GM18498 (cell line): ENCODE measurements around the gene TIGD1.
"Not testable (repeated sequence)": the region's sequence is repeated elsewhere in the genome, so short reads cannot be mapped to it uniquely, and the experiment has no call there.

Experiments
- ATAC-seq: cut with Tn5 transposase; IDR thresholded peaks from one replicate; pipeline ENCODE4 v1.9.1; 2021; ENCODE audit warnings: mild to moderate bottlenecking, moderate library complexity; ENCODE audit not compliant: unreplicated experiment

Gene TIGD1

DNA sequence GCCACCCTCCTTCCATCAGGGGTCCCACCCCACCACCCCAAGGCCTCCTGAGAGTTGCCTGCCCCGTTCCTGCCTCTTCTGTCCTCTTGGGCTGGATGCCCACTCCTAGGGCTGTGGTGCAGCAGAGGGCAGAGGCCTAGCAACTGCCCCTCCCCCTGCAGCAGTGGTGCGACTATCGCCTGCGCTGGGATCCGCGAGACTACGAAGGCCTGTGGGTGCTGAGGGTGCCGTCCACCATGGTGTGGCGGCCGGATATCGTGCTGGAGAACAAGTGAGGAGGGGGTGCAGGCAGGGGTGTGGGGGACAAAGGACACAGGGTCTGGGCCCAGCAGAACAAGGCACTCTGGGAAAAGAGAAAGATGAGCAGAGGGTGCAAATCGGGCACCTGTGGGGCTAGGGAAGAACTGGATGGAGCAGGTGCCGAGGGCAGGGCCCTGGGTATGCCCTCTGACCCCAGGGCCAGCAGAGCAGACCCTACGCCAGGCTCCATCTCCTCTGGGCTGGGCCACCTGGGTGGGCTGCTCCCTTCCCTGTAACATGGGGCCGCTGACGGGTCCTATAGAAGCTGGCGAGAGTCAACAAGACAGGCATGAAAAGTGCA lies 9.8 kb downstream of the TIGD1 start:
- no peak for ATAC-seq

DNA sequence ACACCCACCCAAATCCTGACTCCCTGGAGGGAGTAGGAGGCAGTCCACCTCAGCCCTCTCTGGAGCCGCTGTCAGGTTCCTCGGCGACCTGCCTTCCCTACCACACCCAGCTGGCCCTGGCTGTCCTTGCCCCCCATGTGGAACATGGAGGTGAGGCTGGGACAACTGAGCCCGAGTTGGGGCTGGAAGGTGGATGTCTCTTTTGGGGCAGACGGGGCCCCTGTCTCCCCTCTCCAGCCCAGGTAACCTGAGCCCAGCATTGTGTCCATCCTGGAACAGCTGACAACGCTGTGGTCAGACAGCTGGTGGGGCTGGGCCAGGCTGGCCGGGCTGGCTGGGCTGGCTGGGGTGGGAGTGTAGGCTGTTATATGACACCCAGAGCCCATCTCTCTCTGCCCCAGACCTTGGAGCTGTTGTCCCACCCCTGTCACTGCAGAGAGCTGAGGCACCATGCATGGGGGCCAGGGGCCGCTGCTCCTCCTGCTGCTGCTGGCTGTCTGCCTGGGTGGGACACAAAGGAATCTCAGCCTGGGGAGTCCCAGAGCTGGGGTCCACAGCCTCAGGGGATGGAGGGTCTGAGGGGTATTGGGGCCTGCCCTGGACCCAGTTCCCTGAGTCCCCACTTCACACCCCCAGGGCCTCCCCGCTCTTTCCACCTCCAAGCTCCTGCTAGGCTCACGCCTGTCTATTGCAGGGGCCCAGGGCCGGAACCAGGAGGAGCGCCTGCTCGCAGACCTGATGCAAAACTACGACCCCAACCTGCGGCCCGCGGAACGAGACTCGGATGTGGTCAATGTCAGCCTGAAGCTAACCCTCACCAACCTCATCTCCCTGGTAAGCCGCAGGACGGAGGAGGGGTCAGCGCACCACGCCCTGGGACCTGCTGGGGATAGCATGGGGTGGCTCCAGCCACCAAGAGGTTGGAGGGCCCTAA lies 10.8 kb downstream of the TIGD1 start, which contains the start of gene CHRNG:
TSS of gene CHRNG (plus strand) at position 395 of the 934 bp plus-strand sequence. CDS start at position 451, 56 bp downstream.
- no peak for ATAC-seq

DNA sequence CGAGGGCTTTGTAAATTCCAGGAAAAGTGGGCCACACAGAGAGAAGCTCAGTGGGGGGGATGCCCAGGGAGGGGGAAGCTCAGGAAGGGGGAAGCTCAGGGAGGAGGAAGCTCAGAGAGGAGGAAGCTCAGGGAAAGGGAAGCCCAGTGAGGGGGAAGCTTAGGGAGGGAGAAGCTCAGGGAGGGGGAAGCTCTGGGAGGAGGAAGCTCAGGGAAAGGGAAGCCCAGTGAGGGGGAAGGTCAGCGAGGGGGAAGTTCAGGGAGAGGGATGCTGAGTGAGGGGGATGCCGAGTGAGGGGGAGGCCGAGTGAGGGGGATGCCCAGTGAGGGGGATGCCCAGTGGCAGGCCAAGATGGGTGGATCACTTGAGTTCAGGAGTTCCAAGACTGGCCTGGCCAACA lies 11.7 kb downstream of the TIGD1 start:
- ATAC-seq: no peak

DNA sequence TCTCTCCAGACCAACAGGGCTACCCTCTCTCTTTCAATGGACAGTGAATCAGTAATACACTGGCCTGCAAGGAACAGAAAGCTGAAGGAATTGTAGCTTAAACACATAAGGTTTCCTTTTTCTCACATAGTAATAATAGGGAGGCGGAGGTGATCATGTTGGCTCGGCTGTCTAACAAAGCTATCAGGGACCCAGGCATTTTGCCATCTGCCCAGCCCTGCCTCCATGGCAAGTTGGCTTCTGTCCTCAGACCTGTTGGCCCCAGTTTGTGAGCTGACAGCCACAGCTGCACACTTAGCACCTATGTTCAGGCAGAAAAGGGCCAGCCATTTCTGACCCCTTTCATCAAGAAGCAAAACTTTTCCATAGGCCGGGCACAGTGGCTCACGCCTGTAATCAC lies 12.9 kb downstream of the TIGD1 start:
- ATAC-seq: no peak

DNA sequence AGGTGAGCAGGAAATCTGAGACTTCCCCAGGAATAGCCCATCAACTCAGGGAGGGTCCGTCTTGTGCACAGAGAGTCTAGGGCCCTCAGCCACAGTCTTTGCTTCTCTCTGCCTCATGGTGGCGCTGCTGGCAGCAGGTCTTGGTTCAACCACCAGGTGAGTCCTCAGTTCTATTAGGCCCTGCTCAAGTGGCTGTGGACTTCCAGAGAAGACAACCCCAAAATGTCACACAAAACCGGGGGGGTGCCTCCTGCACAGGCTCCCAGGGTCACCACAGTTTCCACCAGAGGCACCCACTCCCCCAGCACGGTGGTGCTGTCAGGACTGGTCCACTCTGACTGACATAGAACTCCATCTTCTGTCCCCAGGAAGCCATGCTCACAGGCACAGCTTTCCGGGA lies 13.3 kb downstream of the TIGD1 start:
- no peak for ATAC-seq

DNA sequence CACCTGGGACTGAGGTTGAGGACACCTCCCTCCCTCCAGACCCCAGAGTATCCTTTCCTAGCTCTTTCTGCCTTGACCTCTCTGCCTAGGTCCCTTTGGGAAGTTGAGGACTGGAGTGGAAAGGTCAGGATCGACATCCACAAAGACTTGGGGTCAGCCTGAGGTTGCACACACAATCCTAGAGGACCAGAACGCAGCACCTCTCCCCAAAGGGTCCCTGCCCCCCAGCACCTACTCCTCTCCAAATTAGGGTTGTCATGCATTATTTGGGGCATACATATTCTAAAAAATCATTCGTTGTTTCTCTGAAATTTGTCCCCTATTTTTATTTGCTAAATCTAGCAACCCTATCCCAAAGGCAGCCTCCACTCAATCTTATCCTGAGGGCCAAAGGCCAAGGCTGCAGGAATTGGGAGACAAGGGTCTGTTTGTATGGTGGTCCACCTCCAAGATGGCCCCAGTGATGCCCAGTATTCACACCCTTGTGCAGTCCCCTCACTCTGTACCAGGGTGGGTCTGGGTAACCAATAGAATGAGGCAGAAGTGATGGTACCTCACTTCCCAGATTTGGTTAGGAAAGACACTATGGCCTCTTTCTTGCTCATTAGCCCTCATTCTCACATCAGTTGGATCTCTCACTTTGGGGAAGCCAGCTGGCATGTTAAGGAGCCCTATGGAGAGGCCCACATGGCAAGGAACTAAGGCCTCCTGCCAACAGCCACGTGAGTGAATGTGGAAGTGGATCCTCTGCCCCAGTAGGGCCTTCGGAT lies 14.4 kb downstream of the TIGD1 start:
- no peak for ATAC-seq

DNA sequence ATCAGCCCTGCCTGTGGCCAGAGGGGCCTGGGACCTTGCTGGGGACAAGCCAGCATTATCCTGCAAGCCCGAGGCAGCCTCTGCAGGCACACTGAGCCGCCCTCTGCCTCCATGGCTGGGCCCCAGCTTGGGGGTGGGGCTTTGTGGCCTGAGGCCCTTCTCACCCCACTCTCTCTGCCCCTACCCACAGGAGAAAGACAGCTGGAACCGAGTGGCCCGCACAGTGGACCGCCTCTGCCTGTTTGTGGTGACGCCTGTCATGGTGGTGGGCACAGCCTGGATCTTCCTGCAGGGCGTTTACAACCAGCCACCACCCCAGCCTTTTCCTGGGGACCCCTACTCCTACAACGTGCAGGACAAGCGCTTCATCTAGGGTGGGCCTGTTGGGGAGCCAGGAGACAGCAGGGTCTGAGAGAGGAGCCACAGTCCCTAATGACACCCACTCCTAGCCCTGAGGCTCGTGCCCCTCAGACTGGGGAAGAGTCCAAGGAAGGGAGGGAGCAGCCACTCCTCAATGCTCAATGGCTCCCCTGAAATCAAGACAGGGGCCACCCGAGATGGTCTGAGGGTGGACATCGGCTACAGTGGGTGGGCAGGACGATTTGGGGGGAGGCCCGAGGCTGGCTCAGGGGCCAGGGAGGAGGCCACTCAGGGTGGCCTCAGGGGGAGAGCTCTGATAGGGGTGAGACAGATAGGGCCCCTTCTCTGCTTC lies 15.3 kb downstream of the TIGD1 start:
- no peak for ATAC-seq

DNA sequence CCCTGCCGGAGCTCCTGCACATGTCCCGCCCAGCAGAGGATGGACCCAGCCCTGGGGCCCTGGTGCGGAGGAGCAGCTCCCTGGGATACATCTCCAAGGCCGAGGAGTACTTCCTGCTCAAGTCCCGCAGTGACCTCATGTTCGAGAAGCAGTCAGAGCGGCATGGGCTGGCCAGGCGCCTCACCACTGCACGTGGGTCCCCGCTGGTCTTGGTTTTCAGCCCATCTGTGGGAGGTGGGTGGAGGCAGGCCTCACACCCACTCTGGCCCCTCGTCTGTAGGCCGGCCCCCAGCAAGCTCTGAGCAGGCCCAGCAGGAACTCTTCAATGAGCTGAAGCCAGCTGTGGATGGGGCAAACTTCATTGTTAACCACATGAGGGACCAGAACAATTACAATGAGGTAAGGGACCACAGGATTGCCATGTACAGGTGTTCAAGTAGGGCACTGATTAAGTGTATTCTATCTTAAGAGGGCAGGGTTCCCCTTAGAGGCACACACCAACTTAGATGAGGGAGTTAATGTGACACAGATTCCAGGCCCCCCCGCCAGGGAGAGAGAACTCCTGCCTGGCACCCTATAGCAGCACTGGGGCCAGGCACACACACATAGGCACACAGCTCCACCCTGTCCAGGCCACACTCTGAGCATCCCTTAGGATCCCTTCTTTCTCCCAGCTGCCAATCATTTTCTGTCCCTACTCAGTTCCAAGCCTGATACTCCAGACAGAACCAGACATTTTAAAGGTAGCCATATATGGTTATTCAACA lies 16.2 kb downstream of the TIGD1 start:
- no peak for ATAC-seq

DNA sequence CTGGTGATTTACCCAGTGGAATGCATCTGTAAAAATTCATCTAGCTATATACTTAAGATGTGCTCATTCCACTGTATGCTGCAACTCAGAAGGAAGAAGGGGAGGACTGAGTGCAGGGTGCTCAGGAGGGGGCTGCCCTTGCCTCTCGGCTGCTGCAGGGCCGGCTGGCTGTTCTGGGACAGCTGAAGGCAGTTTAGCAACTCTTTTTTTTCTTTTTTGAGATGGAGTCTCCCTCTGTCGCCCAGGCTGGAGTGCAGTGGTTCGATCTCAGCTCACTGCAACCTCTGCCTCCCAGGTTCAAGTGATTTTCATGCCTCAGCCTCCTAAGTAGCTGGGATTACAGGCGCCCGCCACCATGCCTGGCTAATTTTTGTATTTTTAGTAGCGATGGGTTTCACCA lies 17.5 kb downstream of the TIGD1 start:
- not testable (repeated sequence) for ATAC-seq

DNA sequence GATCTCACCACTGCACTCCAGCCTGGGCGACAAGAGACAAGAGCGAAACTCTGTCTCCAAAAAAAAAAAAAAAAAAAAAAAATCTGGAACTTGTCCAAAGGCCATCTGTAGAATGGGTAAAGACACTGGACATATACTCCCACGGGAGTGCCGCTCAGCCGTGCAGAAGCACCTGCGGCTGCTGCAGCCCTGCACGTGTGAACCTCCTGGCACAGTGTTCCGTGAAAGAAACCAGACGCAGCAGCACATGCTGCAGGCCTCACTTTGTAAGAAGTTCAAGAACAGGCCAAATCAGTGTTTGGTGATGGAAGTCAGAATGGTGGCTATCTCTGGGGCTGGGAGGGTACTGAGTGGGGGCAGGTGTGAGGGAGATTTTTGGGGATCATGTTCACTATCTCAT lies 17.9 kb downstream of the TIGD1 start:
- no peak for ATAC-seq

DNA sequence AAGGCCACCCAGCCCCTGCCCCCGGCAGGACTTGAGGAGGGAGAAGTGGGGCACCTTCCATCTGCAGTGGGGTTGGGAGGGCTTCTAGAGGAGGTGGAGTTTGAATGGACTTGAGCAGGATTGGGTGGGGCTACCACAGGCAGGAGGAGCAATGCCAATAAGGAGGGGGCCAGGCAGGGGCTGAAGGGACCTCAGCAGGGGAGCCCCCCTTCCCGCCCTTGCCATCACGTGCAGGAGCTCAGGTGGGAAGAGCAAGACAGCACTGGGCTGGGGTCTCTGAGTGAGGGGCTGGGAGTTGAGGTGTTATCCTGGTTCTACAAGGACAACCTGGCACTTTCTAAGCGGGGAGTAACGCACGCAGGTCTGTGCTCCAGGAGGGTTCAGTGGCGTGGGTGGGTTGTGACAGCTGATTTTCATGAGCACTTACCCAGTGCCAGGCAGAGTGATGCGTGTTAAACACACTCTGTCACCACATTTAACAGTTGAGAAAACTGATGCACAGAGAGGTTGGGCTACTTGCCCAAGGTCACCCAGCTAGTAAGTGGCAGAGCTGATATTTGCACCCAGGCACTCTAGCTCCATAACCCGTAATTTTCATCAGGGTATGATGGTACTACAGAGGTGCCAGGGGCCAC lies 19.6 kb downstream of the TIGD1 start:
- ATAC-seq: no peak

DNA sequence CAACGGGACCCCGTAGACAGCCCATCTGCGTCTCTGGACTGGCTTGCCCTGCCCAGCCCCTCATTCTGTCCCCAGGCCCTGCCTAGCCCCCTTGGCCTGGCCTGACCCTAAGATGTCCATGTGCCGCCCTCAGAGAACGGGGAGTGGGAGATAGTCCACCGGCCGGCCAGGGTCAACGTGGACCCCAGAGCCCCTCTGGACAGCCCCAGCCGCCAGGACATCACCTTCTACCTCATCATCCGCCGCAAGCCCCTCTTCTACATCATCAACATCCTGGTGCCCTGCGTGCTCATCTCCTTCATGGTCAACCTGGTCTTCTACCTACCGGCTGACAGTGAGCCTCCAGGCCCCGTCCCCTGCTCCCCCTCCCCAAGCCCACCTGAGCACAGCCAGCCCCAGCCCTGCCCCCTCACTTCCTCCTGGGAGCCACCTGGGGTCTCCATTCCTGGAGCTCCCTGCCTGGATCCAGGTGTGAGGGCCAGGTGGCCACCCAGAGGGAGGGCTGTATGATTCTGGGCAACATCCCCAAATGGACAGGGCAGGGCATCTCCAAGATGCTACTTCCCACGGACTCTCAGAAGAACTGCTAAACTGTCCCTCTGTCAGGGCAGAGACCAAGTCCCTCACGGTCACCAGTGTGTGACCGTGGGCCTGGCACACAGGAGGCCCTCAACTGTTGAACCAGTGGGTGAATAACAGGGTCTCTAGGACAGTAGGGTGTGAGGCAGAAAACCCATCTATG lies 20.4 kb downstream of the TIGD1 start:
- no peak for ATAC-seq

DNA sequence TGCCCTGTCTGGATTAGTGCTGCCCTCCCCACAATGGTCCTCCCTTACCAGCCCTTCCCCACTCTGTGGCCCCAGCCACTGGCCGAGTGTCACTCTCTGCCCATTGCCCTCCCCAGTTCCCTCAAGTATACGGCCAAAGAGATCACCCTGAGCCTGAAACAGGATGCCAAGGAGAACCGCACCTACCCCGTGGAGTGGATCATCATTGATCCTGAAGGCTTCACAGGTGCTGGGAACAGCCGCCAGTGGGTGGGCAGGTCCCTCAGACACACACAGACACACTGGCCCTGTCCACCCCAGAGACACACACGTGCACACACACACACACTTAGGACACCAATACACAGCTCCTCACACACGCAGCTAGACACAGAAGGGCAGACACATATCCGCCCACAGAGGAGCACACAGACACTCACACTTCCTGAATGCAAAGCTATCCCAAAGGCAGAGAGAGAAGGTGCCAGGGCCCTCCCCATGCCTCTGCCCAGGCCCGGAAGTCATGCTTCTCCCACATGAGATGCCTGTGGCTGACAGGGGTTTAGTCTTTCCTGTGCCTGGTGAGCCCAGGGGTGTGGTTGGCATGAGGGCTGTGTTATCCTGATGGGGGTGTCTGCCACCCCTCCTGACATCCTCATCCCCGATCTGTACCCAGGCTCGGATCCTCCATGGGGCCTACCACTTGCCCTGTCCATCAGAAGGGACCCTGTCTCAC lies 21.5 kb downstream of the TIGD1 start:
- ATAC-seq: no peak

DNA sequence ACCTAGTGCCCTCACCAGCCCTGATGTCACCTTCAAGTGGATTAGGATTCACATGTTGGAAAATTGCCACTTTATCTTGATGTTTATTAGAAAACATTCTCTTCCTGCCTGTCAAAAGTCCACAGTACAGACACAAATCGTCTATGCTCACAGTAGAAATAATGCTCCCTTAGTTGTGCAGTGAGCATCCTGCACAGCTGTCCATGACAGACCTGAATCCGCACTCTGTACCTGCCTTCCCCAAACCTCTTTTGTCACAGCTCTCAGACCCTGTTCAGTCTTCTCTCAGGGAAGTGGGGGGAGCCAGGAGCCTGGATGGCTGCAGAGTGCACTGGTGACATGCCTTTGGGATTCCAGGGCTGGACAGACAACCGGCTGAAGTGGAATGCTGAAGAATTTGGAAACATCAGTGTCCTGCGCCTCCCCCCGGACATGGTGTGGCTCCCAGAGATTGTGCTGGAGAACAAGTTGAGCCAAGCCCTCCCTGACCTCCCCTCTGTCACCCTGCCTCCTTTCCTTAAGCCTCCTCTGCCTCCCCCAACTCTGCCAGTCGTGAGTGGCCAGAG lies 22.4 kb downstream of the TIGD1 start:
- no peak for ATAC-seq

DNA sequence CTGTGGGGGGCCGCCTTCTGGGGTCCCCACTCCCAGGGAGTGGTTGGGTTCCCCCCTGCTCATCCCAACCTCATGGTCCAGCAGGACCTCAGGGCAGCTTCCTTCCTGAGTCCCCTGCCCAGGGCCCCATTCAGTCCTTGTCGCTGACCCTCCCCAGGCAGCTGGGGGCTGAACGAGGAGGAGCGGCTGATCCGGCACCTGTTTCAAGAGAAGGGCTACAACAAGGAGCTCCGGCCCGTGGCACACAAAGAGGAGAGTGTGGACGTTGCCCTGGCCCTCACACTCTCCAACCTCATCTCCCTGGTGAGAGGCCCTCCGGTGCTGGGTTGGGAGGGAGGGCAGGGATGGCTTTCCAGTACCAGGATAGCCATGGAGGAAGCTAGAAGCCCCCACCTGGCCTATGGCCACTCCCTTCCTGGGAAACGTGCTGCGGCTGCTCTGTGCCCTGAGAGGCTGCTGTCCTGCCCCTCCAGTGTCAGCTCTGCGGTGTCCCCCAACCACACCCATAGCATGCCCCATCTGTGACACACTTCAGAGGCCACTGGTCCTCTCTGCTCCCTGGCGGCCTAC lies 23.9 kb downstream of the TIGD1 start:
- ATAC-seq: no peak

DNA sequence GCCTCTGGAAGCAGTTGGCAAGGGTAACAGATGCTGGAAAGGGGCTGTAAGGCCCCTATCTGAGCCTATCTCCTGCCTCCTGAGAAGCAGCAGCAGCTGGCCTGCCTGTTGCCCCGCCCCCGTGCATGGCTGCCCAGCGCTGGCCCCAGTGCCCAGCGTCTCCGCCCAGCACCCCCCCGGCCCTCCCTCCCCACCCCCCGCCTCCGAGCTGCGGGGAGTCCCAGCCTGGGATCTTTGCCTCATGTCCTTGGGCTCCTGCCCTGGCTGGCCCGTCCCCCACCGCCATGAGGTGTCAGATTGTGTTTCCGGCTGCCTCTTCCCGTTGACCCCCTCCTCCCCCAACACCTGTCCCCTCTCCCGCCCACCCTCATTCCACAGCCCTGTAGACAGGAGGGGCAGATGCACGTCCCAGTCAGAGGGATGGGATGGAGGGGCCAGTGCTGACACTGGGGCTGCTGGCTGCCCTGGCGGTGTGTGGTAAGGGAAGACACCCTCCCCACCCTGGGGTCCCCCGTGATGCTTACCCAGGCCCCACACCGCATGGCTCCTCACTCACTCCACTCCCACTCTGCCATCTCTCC lies 24.5 kb downstream of the TIGD1 start, which contains the start of gene CHRND:
TSS of gene CHRND (plus strand) at position 370 of the 581 bp plus-strand sequence. CDS start at position 426, 56 bp downstream.
- ATAC-seq: no peak

DNA sequence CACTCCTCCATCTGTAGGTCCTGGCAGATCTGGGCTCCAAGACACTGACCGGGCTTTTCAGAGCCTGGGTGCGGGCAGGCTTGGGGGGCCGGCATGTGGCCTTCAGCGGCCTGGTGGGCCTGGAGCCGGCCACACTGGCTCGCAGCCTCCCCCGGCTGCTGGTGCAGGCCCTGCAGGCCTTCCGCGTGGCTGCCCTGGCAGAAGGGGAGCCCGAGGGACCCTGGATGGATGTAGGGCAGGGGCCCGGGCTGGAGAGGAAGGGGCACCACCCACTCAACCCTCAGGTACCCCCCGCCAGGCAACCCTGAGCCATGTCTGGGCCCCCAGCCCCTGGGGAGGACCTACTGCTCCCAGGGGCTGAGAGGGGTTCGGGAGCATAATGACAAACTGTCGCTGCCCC lies 25.2 kb downstream of the TIGD1 start:
- no peak for ATAC-seq
